Testis (tissue), 3 donors: ENCODE results near the gene FILIP1L. TPM values are rescaled to one million over a fixed set of nuclear protein-coding genes. Genes with fewer than 3 reads are reported as not detected.

Experiments
- DNase-seq: peaks from one replicate; pipeline ENCODE4 v3.0.0-alpha.2; 2019
- H3K27ac ChIP-seq, 2 donors: fragments of 200-600 bp; sonication (generic); one replicate each; pipeline ENCODE4 v1.5.1; 2019
- H3K27me3 ChIP-seq: fragments of 200-600 bp; sonication (generic); one replicate; pipeline ENCODE4 v1.5.1; 2019
- H3K36me3 ChIP-seq: fragments of 200-600 bp; sonication (generic); one replicate; pipeline ENCODE4 v1.5.1; 2017; ENCODE audit warnings: low read depth; ENCODE audit errors: missing control alignments
- H3K4me1 ChIP-seq: fragments of 200-600 bp; sonication (generic); one replicate; pipeline ENCODE4 v1.5.1; 2019
- H3K4me3 ChIP-seq, 2 donors: fragments of 200-600 bp; sonication (generic); one replicate each; pipeline ENCODE4 v1.5.1; 2017 to 2019
- H3K9me3 ChIP-seq: fragments of 200-600 bp; sonication (generic); one replicate; pipeline ENCODE4 v1.5.1; 2017
- POLR2A ChIP-seq: fragments of 450-650 bp; IDR thresholded peaks from one replicate; pipeline ENCODE4 v1.6.1; 2017; ENCODE audit warnings: antibody characterized with exemption, mild to moderate bottlenecking, moderate library complexity
- WGBS, 2 donors: methylation state at CpG; one replicate each; pipeline ENCODE4 v1.1.5; 2018; 5-methylcytosine and 5-hydroxymethylcytosine counted together
- intact Hi-C: fragments of 100-400 bp; cut with DNase I; formaldehyde crosslinking; loops from one replicate; pipeline ENCODE4 v1.15.1; 2023; ENCODE audit warnings: low total_unique reads
- microRNA-seq, 2 donors: library from miRNA; unstranded; fragments of <30 nt; microRNA quantifications; one replicate each; pipeline ENCODE4, GENCODE V29; 2016; ENCODE audit warnings: borderline number of aligned reads in 2 of 2, borderline replicate concordance in 1 of 2
- polyA plus RNA-seq: library from polyadenylated mRNA; stranded (reverse); fragments of 350-450 nt; fragmentation: Illumina TruSeq; extraction: RNeasy Lipid Tissue Mini Kit (QIAGEN cat#74804); gene quantifications from one replicate; pipeline ENCODE4 v1.2.3, GENCODE V29; 2014; ENCODE audit warnings: low read depth, low replicate concordance; ENCODE audit not compliant: insufficient read depth
- small RNA-seq, 2 donors: library from RNA; depleted of rRNA; stranded (forward); fragments of <200 nt; gene quantifications; one replicate each; pipeline ENCODE3, GENCODE V24; 2016
- total RNA-seq, 2 donors: library from RNA; depleted of rRNA; stranded (reverse); fragments of >200 nt; gene quantifications; one replicate each; pipeline ENCODE4 v1.2.3, GENCODE V29; 2016
- TF ChIP-seq, protein P1 (sequence below), 3 experiments: fragments of 450-650 bp in 2 of 3; fragments of 200-600 bp in 1 of 3; sonication (generic) in 1 of 3; IDR thresholded peaks; one replicate each; pipeline ENCODE4 v1.5.1; 2016 to 2019; ENCODE audit warnings: antibody characterized with exemption in 3 of 3, mild to moderate bottlenecking in 2 of 3, moderate library complexity in 1 of 3

Gene FILIP1L
- total and polyA plus RNA-seq, 3 donors from 2014 or later: 16.5 to 20.1 (median 16.7) TPM

DNA sequence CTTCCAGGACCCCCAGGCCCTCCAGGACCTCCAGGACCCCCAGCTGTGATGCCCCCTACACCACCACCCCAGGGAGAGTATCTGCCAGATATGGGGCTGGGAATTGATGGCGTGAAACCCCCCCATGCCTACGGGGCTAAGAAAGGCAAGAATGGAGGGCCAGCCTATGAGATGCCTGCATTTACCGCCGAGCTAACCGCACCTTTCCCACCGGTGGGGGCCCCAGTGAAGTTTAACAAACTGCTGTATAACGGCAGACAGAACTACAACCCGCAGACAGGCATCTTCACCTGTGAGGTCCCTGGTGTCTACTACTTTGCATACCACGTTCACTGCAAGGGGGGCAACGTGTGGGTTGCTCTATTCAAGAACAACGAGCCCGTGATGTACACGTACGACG lies 318.7 kb downstream of the FILIP1L start:
- 82 to 84% methylated on average over 10 to 15 of the region's 15 CpGs for WGBS, 2 donors
- no peak for DNase-seq
- H3K4me3 ChIP-seq: no peak overlapping the region
- H3K4me1 ChIP-seq: no peaks in the 10 kb centered on the region
- TF ChIP-seq, protein P1, sequence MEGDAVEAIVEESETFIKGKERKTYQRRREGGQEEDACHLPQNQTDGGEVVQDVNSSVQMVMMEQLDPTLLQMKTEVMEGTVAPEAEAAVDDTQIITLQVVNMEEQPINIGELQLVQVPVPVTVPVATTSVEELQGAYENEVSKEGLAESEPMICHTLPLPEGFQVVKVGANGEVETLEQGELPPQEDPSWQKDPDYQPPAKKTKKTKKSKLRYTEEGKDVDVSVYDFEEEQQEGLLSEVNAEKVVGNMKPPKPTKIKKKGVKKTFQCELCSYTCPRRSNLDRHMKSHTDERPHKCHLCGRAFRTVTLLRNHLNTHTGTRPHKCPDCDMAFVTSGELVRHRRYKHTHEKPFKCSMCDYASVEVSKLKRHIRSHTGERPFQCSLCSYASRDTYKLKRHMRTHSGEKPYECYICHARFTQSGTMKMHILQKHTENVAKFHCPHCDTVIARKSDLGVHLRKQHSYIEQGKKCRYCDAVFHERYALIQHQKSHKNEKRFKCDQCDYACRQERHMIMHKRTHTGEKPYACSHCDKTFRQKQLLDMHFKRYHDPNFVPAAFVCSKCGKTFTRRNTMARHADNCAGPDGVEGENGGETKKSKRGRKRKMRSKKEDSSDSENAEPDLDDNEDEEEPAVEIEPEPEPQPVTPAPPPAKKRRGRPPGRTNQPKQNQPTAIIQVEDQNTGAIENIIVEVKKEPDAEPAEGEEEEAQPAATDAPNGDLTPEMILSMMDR (IDR thresholded peaks at IDR 0.05): no peak
- no peak for TF ChIP-seq POLR2A
- intact Hi-C loops: no loop called here
- no peaks in the 10 kb centered on the region for H3K36me3 ChIP-seq
- H3K27me3 ChIP-seq: no peaks in the 10 kb centered on the region
- no peak overlapping the region for H3K27ac ChIP-seq
- no peaks in the 10 kb centered on the region for H3K9me3 ChIP-seq

DNA sequence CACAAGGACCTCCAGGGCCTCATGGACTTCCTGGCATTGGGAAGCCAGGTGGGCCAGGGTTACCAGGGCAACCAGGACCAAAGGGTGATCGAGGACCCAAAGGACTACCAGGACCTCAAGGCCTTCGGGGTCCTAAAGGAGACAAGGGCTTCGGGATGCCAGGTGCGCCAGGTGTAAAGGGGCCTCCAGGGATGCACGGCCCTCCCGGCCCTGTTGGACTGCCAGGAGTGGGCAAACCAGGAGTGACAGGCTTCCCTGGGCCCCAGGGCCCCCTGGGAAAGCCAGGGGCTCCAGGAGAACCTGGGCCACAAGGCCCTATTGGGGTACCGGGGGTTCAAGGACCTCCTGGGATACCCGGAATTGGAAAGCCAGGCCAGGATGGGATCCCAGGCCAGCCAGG lies 319.8 kb downstream of the FILIP1L start:
- WGBS, 2 donors: 91 to 98% methylated on average over 8 of the region's 8 CpGs
- intact Hi-C loops: no loop called here

DNA sequence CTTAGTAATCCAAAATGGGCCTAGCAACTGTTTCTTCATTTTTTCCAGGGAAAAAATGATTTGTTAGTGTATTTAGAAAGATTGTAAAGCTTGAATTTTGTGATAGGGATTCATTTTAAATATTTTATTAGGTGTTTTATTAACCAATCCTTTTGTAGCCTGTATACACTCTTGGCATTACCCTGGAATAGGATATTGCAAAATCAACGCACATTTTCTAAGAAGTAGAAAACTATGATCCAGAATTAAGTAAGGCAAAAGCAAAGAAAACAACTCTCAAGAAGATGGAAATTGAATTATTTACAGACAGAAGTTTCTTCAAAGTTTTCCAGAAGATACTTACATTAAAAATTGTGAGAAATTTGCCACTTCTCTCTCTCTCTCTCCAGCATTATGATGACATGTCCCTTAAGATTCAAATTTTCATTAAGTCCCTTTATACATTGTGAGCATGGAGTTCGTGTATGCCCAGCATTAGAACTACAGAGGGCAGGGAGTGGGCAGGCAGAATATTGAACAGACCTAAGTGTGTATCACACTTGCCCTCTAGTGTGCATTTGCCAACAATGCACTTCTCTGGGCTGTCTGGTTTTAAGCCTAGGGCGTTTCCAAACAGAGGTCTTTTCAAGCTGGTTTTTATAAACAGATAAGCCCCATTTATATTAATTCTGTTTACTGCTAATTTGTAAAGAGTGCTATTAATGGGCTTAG lies 325.1 kb downstream of the FILIP1L start:
- Histone ChIP-seq H3K27me3 (no peaks in the 10 kb centered on the region), H3K36me3 (no peaks in the 10 kb centered on the region), H3K27ac (no peak overlapping the region), H3K9me3 (no peaks in the 10 kb centered on the region), H3K4me3 (no peak overlapping the region), H3K4me1 (no peaks in the 10 kb centered on the region)
- TF ChIP-seq POLR2A: no peak
- TF ChIP-seq, protein P1 (IDR thresholded peaks at IDR 0.05): peak in 2 of 3 experiments; percentile 49
- peak; percentile 59 for DNase-seq
- intact Hi-C loops: no loop called here
- WGBS, 2 donors: 38 to 49% methylated on average over 3 of the region's 3 CpGs

More for the DNA sequence above, 319.8 kb downstream of the FILIP1L start:
- H3K36me3 ChIP-seq: no peaks in the 10 kb centered on the region
- H3K9me3 ChIP-seq: no peaks in the 10 kb centered on the region
- TF ChIP-seq, protein P1 (IDR thresholded peaks at IDR 0.05): no peak
- TF ChIP-seq POLR2A: no peak
- no peak overlapping the region for H3K27ac ChIP-seq
- no peak for DNase-seq
- H3K4me3 ChIP-seq: no peak overlapping the region
- H3K27me3 ChIP-seq: no peaks in the 10 kb centered on the region
- H3K4me1 ChIP-seq: no peaks in the 10 kb centered on the region

Small RNAs within 50 kb of the gene (microRNA-seq; reads per million reads assigned to microRNA genes)
- gene MIR3921: 0 reads per million in 2 donors

Small RNAs within 50 kb of the gene (small RNA-seq; reads per million reads assigned to genes)
- gene MIR3921: 0 reads per million in 2 donors

Other genes starting within 250 kb of the FILIP1L start
- 10 to 100 TPM; 28.7 to 35.6 TPM for gene TBC1D23, start 146.5 kb upstream of the FILIP1L start, total RNA-seq
- 20.6 TPM for gene TBC1D23, start 146.5 kb upstream of the FILIP1L start, polyA plus RNA-seq
- 10 to 100 TPM; 22.9 to 29.1 TPM for gene NIT2, start 220.3 kb upstream of the FILIP1L start, total RNA-seq
- 21.7 TPM for gene NIT2, start 220.3 kb upstream of the FILIP1L start, polyA plus RNA-seq